ENCODE data around the gene LILRB2.

LILRB2 gene

GRCh38 chr19:54305141-54305540 lies 24.2 kb upstream of the LILRB2 start:
- no peak overlapping the region for H3K4me3 ChIP-seq (replicated peaks in 1 of 2; ENCODE audit: low read depth in 2 of 2, low read length in 2 of 2)
- TF ChIP-seq, protein P1, sequence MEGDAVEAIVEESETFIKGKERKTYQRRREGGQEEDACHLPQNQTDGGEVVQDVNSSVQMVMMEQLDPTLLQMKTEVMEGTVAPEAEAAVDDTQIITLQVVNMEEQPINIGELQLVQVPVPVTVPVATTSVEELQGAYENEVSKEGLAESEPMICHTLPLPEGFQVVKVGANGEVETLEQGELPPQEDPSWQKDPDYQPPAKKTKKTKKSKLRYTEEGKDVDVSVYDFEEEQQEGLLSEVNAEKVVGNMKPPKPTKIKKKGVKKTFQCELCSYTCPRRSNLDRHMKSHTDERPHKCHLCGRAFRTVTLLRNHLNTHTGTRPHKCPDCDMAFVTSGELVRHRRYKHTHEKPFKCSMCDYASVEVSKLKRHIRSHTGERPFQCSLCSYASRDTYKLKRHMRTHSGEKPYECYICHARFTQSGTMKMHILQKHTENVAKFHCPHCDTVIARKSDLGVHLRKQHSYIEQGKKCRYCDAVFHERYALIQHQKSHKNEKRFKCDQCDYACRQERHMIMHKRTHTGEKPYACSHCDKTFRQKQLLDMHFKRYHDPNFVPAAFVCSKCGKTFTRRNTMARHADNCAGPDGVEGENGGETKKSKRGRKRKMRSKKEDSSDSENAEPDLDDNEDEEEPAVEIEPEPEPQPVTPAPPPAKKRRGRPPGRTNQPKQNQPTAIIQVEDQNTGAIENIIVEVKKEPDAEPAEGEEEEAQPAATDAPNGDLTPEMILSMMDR (IDR thresholded peaks at IDR 0.05; ENCODE audit: low read depth, low read length), result no peak
- no peak for DNase-seq (ENCODE audit: low read depth in 2 of 2)

GRCh38 chr19:54302257-54302656 lies 21.3 kb upstream of the LILRB2 start:
- no peak for DNase-seq (ENCODE audit: low read depth in 2 of 2)
- H3K4me3 ChIP-seq (replicated peaks in 1 of 2; ENCODE audit: low read depth in 2 of 2, low read length in 2 of 2), result no peak overlapping the region
- TF ChIP-seq, protein P1 (IDR thresholded peaks at IDR 0.05; ENCODE audit: low read depth, low read length), result no peak

- H3K4me3 ChIP-seq (replicated peaks in 1 of 2; ENCODE audit: low read depth in 2 of 2, low read length in 2 of 2), result no peak overlapping the region
- TF ChIP-seq, protein P1 (IDR thresholded peaks at IDR 0.05; ENCODE audit: low read depth, low read length), result no peak
- no peak for DNase-seq (ENCODE audit: low read depth in 2 of 2)
Observed at GRCh38 chr19:54299515-54299914, 18.6 kb upstream of the LILRB2 start.

DNA sequence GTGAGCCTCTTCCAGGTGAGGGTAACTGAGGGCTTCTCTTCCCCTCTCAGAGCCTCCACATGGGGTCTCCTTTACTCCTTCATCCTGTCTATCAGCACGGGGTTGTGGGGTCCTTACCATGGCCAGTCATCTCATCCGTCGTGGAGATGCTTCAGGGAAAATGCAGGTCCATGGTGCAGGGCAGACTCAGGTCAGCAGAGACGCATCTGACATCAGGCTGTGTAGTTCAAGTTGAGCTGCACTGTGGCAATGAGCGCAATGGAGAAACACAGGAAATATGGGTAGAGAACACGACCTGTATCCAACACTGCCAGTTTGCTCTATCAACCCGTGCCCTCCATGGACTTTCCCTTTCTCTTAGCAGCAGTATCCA lies 18.2 kb upstream of the LILRB2 start:
- H3K4me3 ChIP-seq (replicated peaks in 1 of 2; ENCODE audit: low read depth in 2 of 2, low read length in 2 of 2), result no peak overlapping the region
- TF ChIP-seq, protein P1 (IDR thresholded peaks at IDR 0.05; ENCODE audit: low read depth, low read length), result no peak
- DNase-seq (ENCODE audit: low read depth in 2 of 2), result no peak

- no peak overlapping the region for H3K4me3 ChIP-seq (replicated peaks in 1 of 2; ENCODE audit: low read depth in 2 of 2, low read length in 2 of 2)
- TF ChIP-seq, protein P1 (IDR thresholded peaks at IDR 0.05; ENCODE audit: low read depth, low read length), result no peak
- DNase-seq (ENCODE audit: low read depth in 2 of 2), result no peak
Observed at GRCh38 chr19:54298357-54299125, 17.6 kb upstream of the LILRB2 start.

GRCh38 chr19:54297759-54298305 lies 16.9 kb upstream of the LILRB2 start:
- no peak for DNase-seq (ENCODE audit: low read depth in 2 of 2)
- no peak overlapping the region for H3K4me3 ChIP-seq (replicated peaks in 1 of 2; ENCODE audit: low read depth in 2 of 2, low read length in 2 of 2)
- TF ChIP-seq, protein P1 (IDR thresholded peaks at IDR 0.05; ENCODE audit: low read depth, low read length), result no peak
